Measurements from ENCODE around the gene CRKL. TPM values are rescaled to one million over a fixed set of nuclear protein-coding genes. Genes with fewer than 3 reads are reported as not detected.

The CRKL gene
- total and polyA plus RNA-seq, 2 of the 4 experiments (the other 2 are of a cell fraction): 20.6 to 35.5 TPM

DNA sequence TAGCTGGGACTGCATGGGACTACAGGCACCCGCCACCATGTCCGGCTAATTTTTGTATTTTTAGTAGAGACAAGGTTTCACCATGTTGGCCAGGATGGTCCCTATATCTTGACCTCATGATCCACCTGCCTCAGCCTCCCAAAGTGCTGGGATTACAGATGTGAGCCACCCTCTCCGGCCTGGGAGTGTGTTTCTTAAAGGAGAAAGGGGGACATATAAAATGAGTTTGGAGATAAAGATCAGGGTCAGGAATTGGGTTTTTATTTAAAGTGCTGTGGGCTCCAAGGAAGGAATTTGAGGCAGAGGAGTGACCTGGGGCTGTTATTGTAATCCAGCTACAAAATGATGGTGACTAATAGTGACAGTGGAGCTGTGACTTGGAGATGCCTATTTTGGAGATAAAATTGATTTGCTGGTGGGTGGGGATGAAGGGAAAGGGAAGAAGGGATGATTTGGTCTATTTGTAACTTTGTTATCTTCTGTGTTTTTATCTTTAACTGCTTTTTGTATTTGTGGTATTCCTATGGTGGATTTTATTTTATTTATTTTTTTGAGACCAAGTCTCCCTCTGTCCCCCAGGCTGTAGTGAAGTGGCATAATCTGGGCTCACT lies 5.0 kb downstream of the CRKL start:
- Histone ChIP-seq H2AK9ac (replicated peaks; ENCODE audit: low read depth, low read length, poor library complexity) (no peak overlapping the region), H4K8ac (ENCODE audit: low read depth in 2 of 2, low read length in 2 of 2) (no peak overlapping the region), H3K4me1 (ENCODE audit: control insufficient read depth, insufficient read depth, low read length) (0 out of 2 replicates have a peak, but pooled peaks cover 4% of the 10 kb centered on the region), H3K4me2 (ENCODE audit: low read depth, low read length) (no peak overlapping the region; the same call in 1 of the 2 replicates), H3K27ac (ENCODE audit: insufficient read depth, low read length) (no peak overlapping the region), H3K18ac (ENCODE audit: low read depth, low read length) (no peak overlapping the region), H3K9ac (ENCODE audit: low read depth, low read length) (no peak overlapping the region), H3K23ac (ENCODE audit: low read depth, low read length) (no peak overlapping the region), H2BK15ac (ENCODE audit: low read depth, low read length) (no peak overlapping the region), H3K14ac (replicated peaks; ENCODE audit: low read depth, low read length) (no peak overlapping the region), H3K9me1 (ENCODE audit: insufficient read depth, low read length) (peaks cover 11% of the 10 kb centered on the region), H3K27me3 (ENCODE audit: control insufficient read depth, insufficient read depth, low read length) (no peaks in the 10 kb centered on the region), H2BK5ac (ENCODE audit: low read depth, low read length, poor library complexity, severe bottlenecking) (no peak overlapping the region), H3K4me3 (ENCODE audit: insufficient read depth, low read depth, low read length) (no peak overlapping the region), H4K5ac (ENCODE audit: low read depth, low read length) (no peak overlapping the region), H2AFZ (replicated peaks; ENCODE audit: low read length, poor library complexity) (no peak overlapping the region), H3K9me3 (ENCODE audit: control insufficient read depth, insufficient read depth, low read length) (no peaks in the 10 kb centered on the region), H3K36me3 (ENCODE audit: control insufficient read depth, insufficient read depth, low read length) (peaks cover 2% of the 10 kb centered on the region), H4K20me1 (ENCODE audit: insufficient read depth, low read length) (peaks cover 95% of the 10 kb centered on the region), H3K56ac (ENCODE audit: extremely low read depth, insufficient read depth, low read length) (no peak overlapping the region), H3K79me1 (ENCODE audit: low read depth in 1 of 2, low read length in 2 of 2) (peaks cover 0 to 32% of the 10 kb centered on the region in 2 experiments; a peak in 2 of 4 replicates), H2BK20ac (ENCODE audit: low read depth, low read length) (no peak overlapping the region), H3K4ac (ENCODE audit: low read depth, low read length) (no peak overlapping the region), H2AK5ac (ENCODE audit: low read depth, low read length) (no peak overlapping the region), H2BK120ac (ENCODE audit: low read depth, low read length) (no peak overlapping the region), H4K91ac (ENCODE audit: insufficient read depth, low read depth, low read length) (no peak overlapping the region)
- in situ Hi-C loops (cut with MboI; ENCODE audit: low sequenced_read_pairs) (no loop called here), intact Hi-C loops (cut with micrococcal nuclease) (no loop called here), dilution Hi-C loops (cut with HindIII; ENCODE audit: low sequenced_read_pairs, unreplicated experiment) (no loop called here)
- WGBS, 2 experiments (ENCODE audit: extremely low coverage in 2 of 2, insufficient read length in 1 of 2): no CpG with 5 or more reads among the region's 3 CpGs
- ChIA-PET CTCF (interaction anchor here (0.6 kb wide), 1 partner anchor 13 kb away, joined by 8 read pairs; no protein-coding TSS in a partner anchor), POLR2A (ENCODE audit: unreplicated experiment) (no interaction called here)
- no peak for TF ChIP-seq NFE2L2 (IDR thresholded peaks at IDR 0.05; ENCODE audit: low read depth, low read length)
- TF ChIP-seq, protein P1, sequence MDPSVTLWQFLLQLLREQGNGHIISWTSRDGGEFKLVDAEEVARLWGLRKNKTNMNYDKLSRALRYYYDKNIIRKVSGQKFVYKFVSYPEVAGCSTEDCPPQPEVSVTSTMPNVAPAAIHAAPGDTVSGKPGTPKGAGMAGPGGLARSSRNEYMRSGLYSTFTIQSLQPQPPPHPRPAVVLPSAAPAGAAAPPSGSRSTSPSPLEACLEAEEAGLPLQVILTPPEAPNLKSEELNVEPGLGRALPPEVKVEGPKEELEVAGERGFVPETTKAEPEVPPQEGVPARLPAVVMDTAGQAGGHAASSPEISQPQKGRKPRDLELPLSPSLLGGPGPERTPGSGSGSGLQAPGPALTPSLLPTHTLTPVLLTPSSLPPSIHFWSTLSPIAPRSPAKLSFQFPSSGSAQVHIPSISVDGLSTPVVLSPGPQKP (IDR thresholded peaks at IDR 0.05; ENCODE audit: borderline replicate concordance, low read depth, low read length): no peak
- TF ChIP-seq CEBPB (IDR thresholded peaks at IDR 0.05; ENCODE audit: low read depth, low read length): no peak
- no peak for TF ChIP-seq RCOR1 (IDR thresholded peaks at IDR 0.05; ENCODE audit: insufficient replicate concordance, low read length)
- no peak for TF ChIP-seq SMC3 (IDR thresholded peaks at IDR 0.05; ENCODE audit: low read depth, low read length)
- TF ChIP-seq MAFK (IDR thresholded peaks at IDR 0.05; ENCODE audit: low read depth, low read length): no peak
- no peak for TF ChIP-seq RAD21 (IDR thresholded peaks at IDR 0.05; ENCODE audit: low read length)
- no peak for TF ChIP-seq CHD1 (IDR thresholded peaks at IDR 0.05; ENCODE audit: low read depth, low read length)
- no peak for TF ChIP-seq POLR2A (IDR thresholded peaks at IDR 0.05; ENCODE audit: low read depth, low read length)
- TF ChIP-seq MAZ (IDR thresholded peaks at IDR 0.05; ENCODE audit: borderline replicate concordance, low read depth, low read length): no peak
- no peak for TF ChIP-seq RFX5 (IDR thresholded peaks at IDR 0.05; ENCODE audit: low read depth, low read length)
- TF ChIP-seq, protein P2, sequence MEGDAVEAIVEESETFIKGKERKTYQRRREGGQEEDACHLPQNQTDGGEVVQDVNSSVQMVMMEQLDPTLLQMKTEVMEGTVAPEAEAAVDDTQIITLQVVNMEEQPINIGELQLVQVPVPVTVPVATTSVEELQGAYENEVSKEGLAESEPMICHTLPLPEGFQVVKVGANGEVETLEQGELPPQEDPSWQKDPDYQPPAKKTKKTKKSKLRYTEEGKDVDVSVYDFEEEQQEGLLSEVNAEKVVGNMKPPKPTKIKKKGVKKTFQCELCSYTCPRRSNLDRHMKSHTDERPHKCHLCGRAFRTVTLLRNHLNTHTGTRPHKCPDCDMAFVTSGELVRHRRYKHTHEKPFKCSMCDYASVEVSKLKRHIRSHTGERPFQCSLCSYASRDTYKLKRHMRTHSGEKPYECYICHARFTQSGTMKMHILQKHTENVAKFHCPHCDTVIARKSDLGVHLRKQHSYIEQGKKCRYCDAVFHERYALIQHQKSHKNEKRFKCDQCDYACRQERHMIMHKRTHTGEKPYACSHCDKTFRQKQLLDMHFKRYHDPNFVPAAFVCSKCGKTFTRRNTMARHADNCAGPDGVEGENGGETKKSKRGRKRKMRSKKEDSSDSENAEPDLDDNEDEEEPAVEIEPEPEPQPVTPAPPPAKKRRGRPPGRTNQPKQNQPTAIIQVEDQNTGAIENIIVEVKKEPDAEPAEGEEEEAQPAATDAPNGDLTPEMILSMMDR (conservative IDR thresholded peaks at IDR 0.05; ENCODE audit: low read depth, low read length): no peak
- TF ChIP-seq FOS (IDR thresholded peaks at IDR 0.05; ENCODE audit: low read depth, low read length): no peak
- no peak for TF ChIP-seq MXI1 (IDR thresholded peaks at IDR 0.05; ENCODE audit: borderline replicate concordance, low read depth, low read length)
- BruUV-seq (replicated peaks): no TSS peak
- DNase-seq: no peak
- no peak for ATAC-seq (ENCODE audit: low read depth)

Measured in IMR-90 (cell line).